GM08714 (cell line): ENCODE results near the gene CERCAM.

Experiments used
- H3K4me3 ChIP-seq: fragments of 200-500 bp; sonication (Bioruptor generic); 2 replicates; pipeline ENCODE4 v1.5.1; 2014; ENCODE audit warnings: mild to moderate bottlenecking, low read length, inconsistent platforms
- ZNF274 ChIP-seq: IDR thresholded peaks from 2 replicates; pipeline ENCODE4 v1.6.1; 2012; ENCODE audit warnings: mild to moderate bottlenecking, low read depth, low read length

Gene CERCAM

DNA sequence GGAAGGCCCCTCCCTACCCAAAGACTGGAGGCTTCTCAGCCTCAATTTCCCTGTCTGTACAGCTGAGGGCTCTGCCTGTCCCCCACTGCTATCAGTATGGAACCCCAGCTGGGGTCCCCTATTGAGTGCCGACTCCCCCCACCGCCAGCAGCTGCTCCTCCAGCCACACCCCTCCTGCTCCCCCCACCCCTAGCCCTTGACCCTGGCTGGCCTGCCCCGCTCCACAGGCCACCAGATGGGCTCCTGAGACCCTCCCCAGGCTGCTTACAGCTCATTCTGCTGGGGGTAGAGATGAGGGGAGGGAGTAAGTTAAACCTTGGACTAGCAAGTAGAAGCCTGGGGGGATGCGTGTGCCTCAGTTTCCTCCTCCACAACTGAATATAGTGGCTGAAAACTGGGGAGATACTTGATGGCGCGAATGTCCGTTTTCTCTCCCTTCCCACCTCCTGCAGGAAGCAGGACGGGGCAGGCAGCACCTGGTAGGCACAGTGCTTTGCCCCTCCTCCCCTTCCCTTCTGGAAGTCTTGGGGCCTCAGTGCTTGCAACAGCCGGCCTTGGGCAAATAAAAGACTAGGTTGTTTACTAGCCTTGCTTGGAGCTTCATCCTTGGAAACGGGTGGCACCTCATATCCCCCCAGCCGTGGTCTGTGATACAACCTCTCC is 30.4 kb upstream of the CERCAM start:
- no peak overlapping the region for H3K4me3 ChIP-seq
- TF ChIP-seq ZNF274 = no peak

DNA sequence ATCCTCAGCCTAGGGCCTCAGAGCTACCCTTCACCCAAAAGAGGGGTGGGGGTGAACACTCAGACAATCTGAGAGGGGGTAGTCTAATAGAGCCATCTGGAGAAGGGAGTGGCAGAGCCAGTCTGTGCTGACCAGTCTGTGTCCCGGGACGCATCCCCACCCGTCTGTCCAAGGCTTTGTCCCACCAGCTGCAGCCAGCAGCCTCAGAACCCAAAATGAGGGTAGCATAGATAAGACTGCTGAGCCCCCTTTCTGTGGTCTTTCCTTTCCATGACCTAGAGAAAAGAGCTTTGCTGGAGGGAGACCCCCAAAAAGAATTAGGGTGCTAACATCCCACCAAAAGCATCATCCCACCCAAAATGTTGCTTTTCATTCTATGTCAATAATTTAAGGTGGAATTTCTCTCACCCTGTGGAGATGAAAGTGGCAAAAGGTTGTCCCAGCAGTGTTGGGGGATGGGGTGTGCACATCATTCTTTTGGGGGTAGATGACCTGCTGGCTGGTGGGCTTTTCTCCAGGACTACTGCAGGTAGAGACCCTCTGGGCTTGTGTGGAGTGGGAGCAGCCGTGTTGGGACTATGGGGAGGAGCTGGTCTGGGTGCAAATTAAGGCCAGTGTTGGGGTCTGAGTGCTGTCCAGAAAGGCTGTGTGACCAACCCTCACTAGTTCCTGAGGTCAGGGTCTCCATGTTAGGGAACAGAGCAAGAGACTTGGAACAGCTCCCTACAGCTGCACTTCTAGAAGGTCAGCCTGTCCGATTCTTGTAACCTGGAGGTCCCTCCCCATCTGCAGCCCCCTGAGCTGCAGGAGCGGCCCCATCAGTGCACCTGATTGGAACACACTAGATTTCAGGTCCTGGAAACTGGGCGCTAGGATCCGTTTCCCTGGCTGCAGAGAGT is 29.6 kb upstream of the CERCAM start:
- no peak overlapping the region for H3K4me3 ChIP-seq
- TF ChIP-seq ZNF274 = no peak

DNA sequence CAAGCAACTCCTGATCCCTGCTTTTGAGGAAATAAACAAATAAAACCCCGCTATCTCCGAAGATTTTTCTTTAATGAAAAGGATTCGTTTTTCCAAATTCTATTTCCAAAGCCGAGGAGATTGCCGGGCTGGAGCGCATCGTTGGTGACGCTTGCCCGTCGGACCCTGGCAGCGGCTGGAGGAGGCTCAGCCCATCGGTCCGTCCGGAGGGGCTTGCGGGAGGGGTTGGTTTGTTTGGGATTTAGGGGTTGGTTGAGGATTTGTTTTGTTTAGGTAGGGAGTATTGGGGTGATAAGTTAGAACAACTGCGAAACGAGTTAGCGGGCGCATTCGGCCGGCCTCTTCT is 28.7 kb upstream of the CERCAM start:
- TF ChIP-seq ZNF274 = no peak

DNA sequence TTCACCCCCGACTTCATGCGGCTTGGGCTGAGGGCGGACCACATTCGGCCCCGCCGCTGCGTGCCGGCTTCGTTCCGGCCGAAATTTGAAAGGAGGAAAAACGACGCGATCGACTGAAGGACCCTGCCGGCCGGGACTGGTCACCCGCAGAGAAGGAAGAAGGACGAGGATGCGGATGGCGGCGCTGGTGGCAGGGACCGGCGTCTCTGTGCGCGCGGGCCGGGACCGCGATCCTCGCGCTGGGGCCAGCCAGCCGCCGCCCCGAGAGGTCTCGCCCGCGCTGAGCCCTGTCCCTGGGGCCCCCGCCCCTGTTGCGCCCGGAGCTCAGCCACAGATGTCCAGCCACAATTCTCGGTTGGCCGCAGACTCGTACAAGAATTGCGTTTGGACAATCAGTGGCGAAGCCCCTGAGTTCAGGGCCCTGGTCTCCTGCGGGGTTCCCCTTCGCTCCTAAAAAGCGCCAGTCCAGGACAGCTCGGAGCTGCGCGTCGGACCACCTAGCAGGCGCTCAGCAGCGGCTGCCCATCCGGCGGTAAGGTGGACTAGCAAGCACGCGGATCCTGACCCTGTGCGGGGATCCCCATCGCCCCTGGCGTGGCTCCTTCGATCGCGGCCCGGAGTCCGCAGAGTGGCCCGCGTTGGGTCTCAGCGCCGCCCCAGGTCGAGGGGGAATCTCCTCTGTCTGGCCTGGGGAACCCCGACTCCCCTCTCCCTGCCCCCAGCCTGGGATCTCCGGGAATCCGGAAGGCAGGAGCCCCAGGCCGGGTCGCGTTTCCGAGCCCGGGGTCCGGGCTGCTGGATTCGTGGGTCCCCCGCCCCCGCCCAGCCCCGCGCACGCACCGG is 28.1 kb upstream of the CERCAM start:
- H3K4me3 ChIP-seq = no peak overlapping the region
- no peak for TF ChIP-seq ZNF274

More for the DNA sequence above, 28.7 kb upstream of the CERCAM start:
- no peak overlapping the region for H3K4me3 ChIP-seq

DNA sequence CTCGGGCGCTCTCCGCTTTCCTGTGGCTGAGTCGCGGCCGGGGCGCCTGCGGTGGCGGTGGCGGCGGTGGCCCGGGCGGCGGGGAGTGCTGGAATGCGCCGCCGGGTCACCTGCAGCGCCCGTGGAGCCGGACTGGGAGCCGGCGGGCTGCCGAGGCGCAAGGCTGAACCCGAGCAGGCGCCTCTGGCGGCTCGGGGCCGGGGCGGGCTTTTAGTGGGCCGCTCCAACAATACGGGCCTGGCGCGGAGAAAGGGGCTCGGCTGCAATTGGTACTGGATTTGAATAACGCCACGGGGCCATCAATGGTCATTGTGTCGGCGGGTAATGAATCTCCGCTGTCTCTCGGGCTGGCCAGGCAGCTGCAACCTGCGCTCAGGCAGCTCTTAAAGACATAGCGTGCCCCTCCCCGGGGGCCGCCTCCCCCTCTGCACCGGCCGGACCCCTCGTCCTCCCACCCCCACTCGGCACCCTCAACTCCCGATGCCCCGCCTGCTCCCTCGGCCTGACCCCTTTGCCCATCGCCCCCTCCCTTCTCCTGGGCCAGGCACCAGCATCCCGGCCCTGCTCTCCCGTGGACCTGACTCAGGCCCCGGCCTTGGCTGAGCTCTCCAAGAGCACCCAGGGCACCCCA is 27.4 kb upstream of the CERCAM start:
- no peak for TF ChIP-seq ZNF274

DNA sequence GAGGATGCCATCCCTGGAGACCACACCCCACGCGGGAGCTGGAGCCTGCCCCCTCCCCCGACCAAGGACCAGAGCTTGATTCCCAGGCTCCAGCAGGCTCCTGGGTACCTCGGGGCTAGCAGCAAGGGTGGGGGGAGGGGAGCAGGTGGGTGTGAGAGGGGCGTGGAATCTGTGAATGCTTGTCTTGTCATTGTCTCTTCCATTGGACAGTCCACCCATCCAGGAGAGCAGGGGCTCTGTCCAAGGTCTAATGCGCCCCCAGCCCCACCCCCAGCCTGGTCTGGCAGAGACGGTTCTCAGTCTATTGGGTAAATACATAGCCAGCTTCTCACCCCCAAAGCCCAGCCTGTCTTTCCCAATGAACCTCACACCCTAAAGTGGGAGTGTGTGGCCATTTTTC is 26.7 kb upstream of the CERCAM start:
- no peak overlapping the region for H3K4me3 ChIP-seq

More for the DNA sequence above, 27.4 kb upstream of the CERCAM start:
- H3K4me3 ChIP-seq = no peak overlapping the region

DNA sequence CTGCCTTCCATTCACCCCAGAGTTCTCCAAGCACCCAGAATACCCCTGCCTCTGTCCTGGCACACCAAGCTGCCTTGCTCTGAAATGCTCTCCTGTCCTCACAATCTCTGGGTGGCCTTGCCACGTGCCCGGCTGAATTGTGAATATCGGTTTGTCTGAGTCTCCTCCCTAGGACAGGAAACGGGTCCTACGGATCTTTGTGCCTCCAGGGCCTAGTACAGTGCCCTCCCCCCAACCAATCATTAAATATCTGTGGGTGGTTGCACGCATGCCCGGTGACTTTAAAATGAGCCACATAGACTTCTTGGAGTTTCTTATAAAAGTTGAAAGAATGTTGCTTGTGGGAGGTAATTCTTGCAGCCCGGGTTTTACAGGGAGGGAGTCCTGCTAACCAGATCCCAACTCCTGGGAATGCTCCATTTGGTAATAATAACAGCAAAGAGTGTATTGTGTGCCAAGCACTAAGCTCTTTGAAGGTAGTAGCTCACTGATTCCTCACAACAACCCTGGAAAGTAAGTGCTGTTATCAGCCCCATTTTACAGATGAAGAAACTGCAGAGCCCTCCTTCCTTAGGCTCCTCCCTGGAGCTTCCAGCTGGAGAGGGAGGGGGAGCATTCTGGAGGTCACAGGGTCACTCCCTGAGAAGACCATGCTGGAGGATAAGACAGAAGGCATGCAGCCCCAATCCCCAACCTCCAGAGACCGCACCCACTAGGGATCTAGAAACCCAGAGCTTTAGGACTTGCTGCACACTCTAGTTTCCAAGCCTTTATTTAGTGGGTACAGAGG is 26.1 kb upstream of the CERCAM start:
- no peak for TF ChIP-seq ZNF274

More for the DNA sequence above, 26.7 kb upstream of the CERCAM start:
- TF ChIP-seq ZNF274 = no peak

DNA sequence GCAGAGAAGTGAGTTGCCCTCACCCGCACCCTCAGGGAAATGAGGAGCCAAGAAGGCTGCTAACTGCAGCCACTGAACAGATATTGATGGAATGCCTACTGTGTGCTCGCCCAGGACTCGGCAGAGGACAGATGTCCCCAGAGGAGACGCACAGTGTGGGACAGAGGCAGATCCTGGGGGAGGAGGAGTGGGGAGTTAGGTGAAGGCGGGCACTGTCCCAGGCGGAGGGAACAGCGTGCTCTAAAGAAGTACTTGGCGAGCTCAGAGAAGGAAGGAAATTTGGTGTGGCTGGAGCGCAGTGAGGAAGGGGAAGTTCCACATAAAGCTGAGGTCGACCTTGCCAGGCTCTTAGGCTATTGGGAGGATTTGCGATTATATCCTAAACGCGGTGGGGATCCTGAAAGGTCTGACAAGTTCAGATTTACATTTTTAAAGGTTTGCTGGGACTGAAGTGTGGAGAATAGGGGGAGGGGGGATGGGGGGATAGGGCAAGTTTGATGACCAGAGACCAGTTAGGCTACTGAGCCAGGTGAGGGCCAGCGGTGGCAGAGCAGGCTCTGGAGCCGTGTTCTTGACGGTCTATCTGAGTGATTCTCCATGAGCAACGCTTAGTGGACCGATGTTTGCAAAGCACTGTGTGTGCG is 23.6 kb upstream of the CERCAM start:
- no peak for TF ChIP-seq ZNF274
- no peak overlapping the region for H3K4me3 ChIP-seq

More for the DNA sequence above, 26.1 kb upstream of the CERCAM start:
- no peak overlapping the region for H3K4me3 ChIP-seq

DNA sequence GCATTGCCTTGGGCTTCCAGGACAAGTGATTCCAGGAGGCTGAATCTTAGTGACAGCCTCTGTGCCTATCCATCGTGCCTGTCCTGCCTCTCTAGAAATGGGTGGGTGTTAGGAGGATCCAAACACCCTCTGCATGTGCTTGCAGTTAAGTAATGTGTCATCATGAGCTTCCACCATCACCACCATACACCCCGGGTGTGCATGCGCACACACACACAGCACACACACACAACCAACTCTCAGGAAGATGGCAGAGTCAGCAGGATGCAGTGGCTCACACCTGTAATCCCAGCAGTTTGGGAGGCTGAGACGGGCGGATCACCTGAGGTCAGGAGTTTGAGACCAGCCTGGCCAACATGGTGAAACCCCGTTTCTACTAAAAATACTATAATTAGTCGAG is 22.8 kb upstream of the CERCAM start:
- H3K4me3 ChIP-seq = no peak overlapping the region

DNA sequence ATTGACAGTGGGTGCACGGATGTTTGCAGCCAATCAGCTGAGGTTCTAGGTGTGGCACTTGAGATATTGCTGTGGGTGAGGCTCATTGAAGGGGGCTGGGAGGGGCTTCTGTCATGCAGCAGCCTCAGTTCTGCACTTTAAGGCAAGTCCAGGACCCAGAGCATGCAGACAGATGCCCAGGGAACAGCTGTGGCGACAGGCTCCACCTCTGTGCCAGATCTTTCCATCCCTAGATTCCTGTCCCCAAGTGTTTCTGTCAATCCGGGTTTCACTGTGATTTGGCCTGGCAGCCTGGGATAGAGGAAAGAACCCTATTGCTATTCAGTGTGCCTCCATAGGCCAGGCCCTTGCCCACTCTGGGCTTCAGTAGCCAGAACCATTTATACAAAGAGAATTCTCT is 20.8 kb upstream of the CERCAM start:
- H3K4me3 ChIP-seq = no peak overlapping the region
- no peak for TF ChIP-seq ZNF274

More for the DNA sequence above, 22.8 kb upstream of the CERCAM start:
- no peak for TF ChIP-seq ZNF274

DNA sequence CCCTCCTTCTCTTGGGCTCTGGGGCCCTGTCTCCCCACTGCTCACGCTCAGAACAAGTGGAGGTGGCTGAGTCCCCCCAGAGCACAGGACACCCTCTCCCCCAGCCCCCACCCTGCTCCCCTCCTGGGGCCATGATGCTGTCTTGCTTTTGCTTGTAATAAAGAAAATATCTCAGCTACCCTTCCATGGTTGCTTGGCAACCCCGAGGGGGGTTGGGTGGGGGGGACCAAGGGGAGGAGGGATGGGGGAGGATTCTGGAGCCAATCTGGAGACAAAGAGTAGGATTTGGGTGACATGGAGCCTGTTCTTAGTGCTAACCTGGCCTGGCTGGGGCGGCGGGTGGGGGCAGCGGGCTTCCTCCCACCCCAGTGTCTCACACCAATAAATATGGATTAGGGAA is 16.1 kb upstream of the CERCAM start:
- no peak overlapping the region for H3K4me3 ChIP-seq
- no peak for TF ChIP-seq ZNF274

DNA sequence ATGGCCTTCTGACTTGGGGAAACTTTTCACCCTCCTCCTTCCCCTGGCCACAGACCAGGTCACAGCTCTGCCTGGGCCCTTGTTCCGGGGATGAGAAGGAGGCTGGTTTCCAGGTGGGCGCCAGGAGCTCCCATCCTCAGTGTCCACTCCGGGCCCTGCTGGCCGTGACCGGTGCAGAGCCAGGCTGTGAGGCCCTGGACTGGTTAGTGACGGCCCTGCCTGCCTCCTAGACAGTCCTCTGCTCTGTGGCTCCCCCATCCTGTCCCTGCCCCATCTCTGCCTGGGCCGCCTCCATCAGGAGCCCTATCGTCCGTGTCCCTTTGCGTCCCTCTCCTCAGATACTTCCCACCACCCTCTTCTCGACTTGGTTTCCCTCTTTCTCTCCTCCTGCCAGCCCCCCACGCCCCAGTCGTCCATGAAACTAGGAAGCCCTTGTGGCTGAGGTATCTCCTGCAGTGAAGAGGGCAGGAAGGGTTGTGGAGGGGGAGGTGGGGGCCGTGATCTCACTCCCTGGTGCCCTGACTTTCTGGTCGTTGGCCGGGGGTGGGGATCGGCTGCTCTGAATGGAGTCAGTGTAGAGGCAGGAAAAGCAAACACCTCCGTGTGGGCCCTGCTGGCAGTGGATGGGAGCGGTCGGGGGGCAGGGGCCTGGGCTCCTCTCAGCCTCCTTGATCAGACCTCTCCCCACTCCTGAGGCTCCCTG is 15.4 kb upstream of the CERCAM start:
- H3K4me3 ChIP-seq = no peak overlapping the region
- no peak for TF ChIP-seq ZNF274
